ENCODE measurements around the gene UBE2O. TPM values are rescaled to one million over a fixed set of nuclear protein-coding genes. Genes with fewer than 3 reads are reported as not detected.

The UBE2O gene
- total and polyA plus RNA-seq, 2 donors (not counting 1 experiment from before 2014, with no cell fraction given), result 11.5 to 12.4 TPM

DNA sequence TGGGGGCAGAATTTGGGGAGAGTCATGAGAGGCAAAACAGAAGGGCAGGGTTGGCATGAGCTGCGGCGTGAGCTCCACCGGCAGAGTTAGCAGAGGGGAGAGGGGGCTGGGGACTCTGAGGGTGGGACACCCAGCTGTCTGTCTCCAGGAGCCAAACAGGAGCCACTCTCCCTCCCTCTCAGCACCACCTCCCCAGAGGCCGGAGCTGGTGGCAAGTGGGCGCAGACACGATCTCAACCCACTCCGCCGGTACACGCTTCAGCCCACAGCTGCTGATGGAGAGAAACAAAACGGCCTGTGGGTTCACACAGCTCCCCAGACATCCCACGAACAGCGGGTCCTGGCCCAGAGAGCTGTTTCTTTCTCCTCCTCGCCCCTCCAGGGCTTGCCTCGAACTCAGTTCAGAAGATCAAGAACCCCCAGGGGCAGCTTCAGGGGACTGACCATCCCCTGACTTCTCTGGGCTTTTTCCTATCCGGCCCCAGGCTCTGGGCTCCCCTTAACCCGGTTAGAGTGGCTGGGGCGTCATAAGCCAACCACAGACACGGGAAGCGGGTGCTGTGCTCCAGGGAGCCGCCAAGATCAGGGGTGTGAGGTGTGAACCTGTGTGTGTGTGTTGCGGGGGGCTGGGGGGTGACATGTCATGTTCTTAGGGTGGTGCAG is 40.7 kb upstream of the UBE2O start:
- peak overlapping the region; percentile 2 for H2AFZ ChIP-seq (ENCODE audit: low read length)
- no peak for TF ChIP-seq EZH2 (IDR thresholded peaks at IDR 0.05; ENCODE audit: low read length, missing control alignments)
- TF ChIP-seq, protein P1, sequence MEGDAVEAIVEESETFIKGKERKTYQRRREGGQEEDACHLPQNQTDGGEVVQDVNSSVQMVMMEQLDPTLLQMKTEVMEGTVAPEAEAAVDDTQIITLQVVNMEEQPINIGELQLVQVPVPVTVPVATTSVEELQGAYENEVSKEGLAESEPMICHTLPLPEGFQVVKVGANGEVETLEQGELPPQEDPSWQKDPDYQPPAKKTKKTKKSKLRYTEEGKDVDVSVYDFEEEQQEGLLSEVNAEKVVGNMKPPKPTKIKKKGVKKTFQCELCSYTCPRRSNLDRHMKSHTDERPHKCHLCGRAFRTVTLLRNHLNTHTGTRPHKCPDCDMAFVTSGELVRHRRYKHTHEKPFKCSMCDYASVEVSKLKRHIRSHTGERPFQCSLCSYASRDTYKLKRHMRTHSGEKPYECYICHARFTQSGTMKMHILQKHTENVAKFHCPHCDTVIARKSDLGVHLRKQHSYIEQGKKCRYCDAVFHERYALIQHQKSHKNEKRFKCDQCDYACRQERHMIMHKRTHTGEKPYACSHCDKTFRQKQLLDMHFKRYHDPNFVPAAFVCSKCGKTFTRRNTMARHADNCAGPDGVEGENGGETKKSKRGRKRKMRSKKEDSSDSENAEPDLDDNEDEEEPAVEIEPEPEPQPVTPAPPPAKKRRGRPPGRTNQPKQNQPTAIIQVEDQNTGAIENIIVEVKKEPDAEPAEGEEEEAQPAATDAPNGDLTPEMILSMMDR (conservative IDR thresholded peaks at IDR 0.05 in 1 of 2, IDR thresholded peaks at IDR 0.05 in 1 of 2; ENCODE audit: low read depth in 1 of 2, low read length in 2 of 2), result no peak
- peak overlapping the region; percentile 69 for H3K27ac ChIP-seq (ENCODE audit: insufficient read depth, low read length)
- no peak overlapping the region for H3K4me3 ChIP-seq (replicated peaks in 1 of 4; ENCODE audit: control extremely low read depth in 1 of 4, insufficient read depth in 1 of 4, low read depth in 3 of 4, low read length in 4 of 4)
- H3K9me3 ChIP-seq (ENCODE audit: control insufficient read depth, insufficient read depth, low read depth, low read length), result no peaks in the 10 kb centered on the region
- no peaks in the 10 kb centered on the region for H3K36me3 ChIP-seq (ENCODE audit: control insufficient read depth, insufficient read depth, low read length)
- no peaks in the 10 kb centered on the region for H3K27me3 ChIP-seq (ENCODE audit: control insufficient read depth, insufficient read depth, low read length)
- no peaks in the 10 kb centered on the region for H3K79me2 ChIP-seq (ENCODE audit: control insufficient read depth, insufficient read depth, low read length)
- no peak for DNase-seq (ENCODE audit: low read depth in 2 of 2)
- peak overlapping the region; percentile 37 for H3K9ac ChIP-seq (ENCODE audit: insufficient read depth, low read length)
- H3K4me1 ChIP-seq (ENCODE audit: control insufficient read depth, extremely low read depth, insufficient read depth, low read length), result peaks cover 20% of the 10 kb centered on the region
- H3K4me2 ChIP-seq (ENCODE audit: extremely low read depth, insufficient read depth, low read length), result peak overlapping the region; percentile 54
- H4K20me1 ChIP-seq (ENCODE audit: control insufficient read depth, extremely low read depth, insufficient read depth, low read length), result no peaks in the 10 kb centered on the region

DNA sequence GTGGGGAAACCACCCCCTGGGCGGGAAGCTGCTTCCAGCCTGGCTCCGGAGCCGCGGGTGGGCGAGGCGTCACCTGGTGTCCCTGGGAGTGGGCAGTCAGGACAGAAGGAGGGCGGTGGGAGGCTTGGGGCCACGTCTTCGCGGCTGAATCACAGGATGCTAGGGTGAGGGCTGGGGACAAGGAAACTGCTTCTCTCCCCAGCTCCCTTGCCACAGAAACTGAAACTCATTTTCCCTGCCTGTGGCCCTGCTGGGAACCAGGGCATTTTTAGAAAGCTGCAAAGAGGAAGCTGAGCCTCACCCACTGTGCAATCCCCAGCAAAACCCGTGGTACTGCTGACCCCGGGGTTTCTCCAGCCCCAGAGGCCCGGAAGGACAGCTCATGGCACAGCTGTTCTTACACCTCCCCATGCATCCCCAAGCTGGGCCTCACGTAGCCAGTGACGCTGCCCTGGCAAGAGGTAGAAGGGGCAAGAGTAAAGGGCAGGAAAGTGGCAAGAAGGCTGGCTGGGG is 40.1 kb upstream of the UBE2O start:
- Histone ChIP-seq H3K27me3 (ENCODE audit: control insufficient read depth, insufficient read depth, low read length) (no peaks in the 10 kb centered on the region), H3K4me3 (replicated peaks in 1 of 4; ENCODE audit: control extremely low read depth in 1 of 4, insufficient read depth in 1 of 4, low read depth in 3 of 4, low read length in 4 of 4) (peak overlapping the region in 1 of 4 experiments; percentile 11), H3K79me2 (ENCODE audit: control insufficient read depth, insufficient read depth, low read length) (no peaks in the 10 kb centered on the region), H3K4me2 (ENCODE audit: extremely low read depth, insufficient read depth, low read length) (peak overlapping the region; percentile 54), H3K9ac (ENCODE audit: insufficient read depth, low read length) (peak overlapping the region; percentile 77), H3K9me3 (ENCODE audit: control insufficient read depth, insufficient read depth, low read depth, low read length) (no peaks in the 10 kb centered on the region), H3K27ac (ENCODE audit: insufficient read depth, low read length) (peak overlapping the region; percentile 69), H2AFZ (ENCODE audit: low read length) (peak overlapping the region; percentile 2), H3K36me3 (ENCODE audit: control insufficient read depth, insufficient read depth, low read length) (no peaks in the 10 kb centered on the region), H4K20me1 (ENCODE audit: control insufficient read depth, extremely low read depth, insufficient read depth, low read length) (no peaks in the 10 kb centered on the region), H3K4me1 (ENCODE audit: control insufficient read depth, extremely low read depth, insufficient read depth, low read length) (peaks cover 14% of the 10 kb centered on the region)
- TF ChIP-seq, protein P1 (conservative IDR thresholded peaks at IDR 0.05 in 1 of 2, IDR thresholded peaks at IDR 0.05 in 1 of 2; ENCODE audit: low read depth in 1 of 2, low read length in 2 of 2), result no peak
- TF ChIP-seq EZH2 (IDR thresholded peaks at IDR 0.05; ENCODE audit: low read length, missing control alignments), result no peak
- DNase-seq (ENCODE audit: low read depth in 2 of 2), result peak; percentile 75 to 91

DNA sequence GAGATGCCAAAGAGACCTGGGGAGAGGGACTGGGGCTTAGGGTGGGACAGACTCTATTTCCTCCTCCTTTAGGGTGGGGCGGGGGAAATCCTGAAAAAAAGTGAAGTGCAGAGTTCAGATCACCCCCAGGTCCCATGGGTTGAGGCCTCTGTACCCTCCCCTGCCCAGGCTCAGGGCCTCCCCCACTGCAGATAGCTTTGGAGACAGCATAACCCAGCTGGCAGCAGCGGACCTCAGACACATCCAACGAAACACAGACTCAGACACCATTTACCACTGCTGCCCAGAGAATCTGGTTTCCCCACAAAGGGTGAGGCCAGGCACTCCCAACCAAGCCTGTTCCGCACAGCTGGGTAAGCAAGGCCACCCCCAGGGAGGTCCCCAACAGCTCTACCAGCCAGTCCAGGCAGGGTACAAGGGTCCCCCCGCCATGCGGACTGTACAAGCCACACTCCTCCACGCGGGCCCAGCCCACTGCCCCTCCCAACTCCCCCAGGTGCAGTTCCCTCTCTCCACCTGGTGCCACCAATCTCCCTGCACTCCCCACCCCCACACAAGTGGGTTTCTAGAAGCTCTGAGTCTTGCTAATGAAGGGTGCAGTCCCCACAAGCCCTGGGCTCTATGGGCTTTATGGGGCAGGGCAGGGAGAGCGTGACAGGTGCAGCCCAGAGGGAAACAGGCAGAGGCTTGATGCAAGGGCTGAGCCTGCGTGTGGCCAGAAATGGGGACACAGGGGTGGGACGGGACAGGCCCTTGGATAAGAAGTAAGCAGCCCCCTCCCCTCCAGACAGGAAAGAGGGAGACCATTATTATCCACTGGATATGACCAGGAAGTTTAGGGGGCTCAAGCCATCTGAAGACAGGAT is 39.4 kb upstream of the UBE2O start:
- no peak overlapping the region for H3K4me3 ChIP-seq (replicated peaks in 1 of 4; ENCODE audit: control extremely low read depth in 1 of 4, insufficient read depth in 1 of 4, low read depth in 3 of 4, low read length in 4 of 4)
- H3K27me3 ChIP-seq (ENCODE audit: control insufficient read depth, insufficient read depth, low read length), result no peaks in the 10 kb centered on the region
- no peaks in the 10 kb centered on the region for H3K79me2 ChIP-seq (ENCODE audit: control insufficient read depth, insufficient read depth, low read length)
- H2AFZ ChIP-seq (ENCODE audit: low read length), result no peak overlapping the region
- DNase-seq (ENCODE audit: low read depth in 2 of 2), result no peak
- H3K36me3 ChIP-seq (ENCODE audit: control insufficient read depth, insufficient read depth, low read length), result no peaks in the 10 kb centered on the region
- no peak for TF ChIP-seq EZH2 (IDR thresholded peaks at IDR 0.05; ENCODE audit: low read length, missing control alignments)
- TF ChIP-seq, protein P1 (conservative IDR thresholded peaks at IDR 0.05 in 1 of 2, IDR thresholded peaks at IDR 0.05 in 1 of 2; ENCODE audit: low read depth in 1 of 2, low read length in 2 of 2), result no peak
- no peaks in the 10 kb centered on the region for H3K9me3 ChIP-seq (ENCODE audit: control insufficient read depth, insufficient read depth, low read depth, low read length)
- peak overlapping the region; percentile 77 for H3K9ac ChIP-seq (ENCODE audit: insufficient read depth, low read length)
- peak overlapping the region; percentile 54 for H3K4me2 ChIP-seq (ENCODE audit: extremely low read depth, insufficient read depth, low read length)
- peak overlapping the region; percentile 69 for H3K27ac ChIP-seq (ENCODE audit: insufficient read depth, low read length)
- H4K20me1 ChIP-seq (ENCODE audit: control insufficient read depth, extremely low read depth, insufficient read depth, low read length), result no peaks in the 10 kb centered on the region
- peaks cover 8% of the 10 kb centered on the region for H3K4me1 ChIP-seq (ENCODE audit: control insufficient read depth, extremely low read depth, insufficient read depth, low read length)

All from fibroblast of lung (primary cell).